H1 (cell line): ENCODE measurements around the gene XK. TPM values are rescaled to one million over a fixed set of nuclear protein-coding genes. Genes with fewer than 3 reads are reported as not detected.

ENCODE experiments used
- CTCF ChIA-PET: fragments of 300-600 bp; sonication (Branson Sonifier 250); formaldehyde crosslinking; loops from one replicate; lab custom pipeline; 2021; ENCODE audit not compliant: partially characterized antibody; lab: Charles Lee
- POLR2A ChIA-PET: fragments of 300-600 bp; sonication (Branson Sonifier 250); formaldehyde crosslinking; loops from one replicate; lab custom pipeline; 2021; ENCODE audit warnings: inconsistent platforms; ENCODE audit not compliant: partially characterized antibody; lab: Charles Lee
- DNase-seq, 2 experiments: peaks; one replicate each; pipeline versions ENCODE4 v3.0.0 to v3.0.0-alpha.2; 2010 to 2022; ENCODE audit warnings: low spot score in 2 of 2, low read depth in 1 of 2, mixed read lengths in 1 of 2
- FAIRE-seq: peaks from 2 replicates; lab custom pipeline; 2011; peaks lifted over from hg19 to GRCh38; lab: Jason Lieb, UNC
- H2AFZ ChIP-seq: 2 replicates; pipeline ENCODE4 v1.8.1; 2012; ENCODE audit warnings: low read length, inconsistent platforms
- H2AK5ac ChIP-seq: 2 replicates; pipeline ENCODE4 v1.6.1; 2013; ENCODE audit warnings: low read depth, low read length
- H2BK120ac ChIP-seq: replicated peaks from 2 replicates; pipeline ENCODE3; 2013; ENCODE audit warnings: low read depth, low read length, inconsistent platforms
- H2BK12ac ChIP-seq: 2 replicates; pipeline ENCODE4 v1.6.1; 2013; ENCODE audit warnings: low read depth, low read length
- H2BK15ac ChIP-seq: 2 replicates; pipeline ENCODE4 v1.6.1; 2013; ENCODE audit warnings: low read length
- H2BK20ac ChIP-seq: 2 replicates; pipeline ENCODE4 v1.6.1; 2013; ENCODE audit warnings: low read length
- H2BK5ac ChIP-seq: 2 replicates; pipeline ENCODE4 v1.6.1; 2013; ENCODE audit warnings: low read depth, low read length
- H3K14ac ChIP-seq: 2 replicates; pipeline ENCODE4 v1.6.1; 2013; ENCODE audit warnings: inconsistent platforms; ENCODE audit not compliant: insufficient read length
- H3K18ac ChIP-seq: 2 replicates; pipeline ENCODE4 v1.6.1; 2013; ENCODE audit warnings: low read length; ENCODE audit errors: extremely low read depth
- H3K23ac ChIP-seq: 2 replicates; pipeline ENCODE4 v1.6.1; 2013; ENCODE audit warnings: inconsistent platforms; ENCODE audit not compliant: insufficient read length
- H3K23me2 ChIP-seq: 2 replicates; pipeline ENCODE4 v1.6.1; 2013; ENCODE audit warnings: low read depth, low read length
- H3K27ac ChIP-seq: 2 replicates; pipeline ENCODE4 v1.6.1; 2011; ENCODE audit warnings: low read depth, low read length, inconsistent platforms
- H3K27me3 ChIP-seq, 4 experiments: replicated peaks in 1 of 4; 1 replicate in 1 of 4; 2 replicates in 3 of 4; pipeline versions ENCODE4 v1.6.1 to v1.8.1; 2011 to 2013; ENCODE audit warnings: low read length in 3 of 4, mild to moderate bottlenecking in 3 of 4, inconsistent platforms in 2 of 4, mixed read lengths in 2 of 4, moderate library complexity in 1 of 4; ENCODE audit not compliant: control insufficient read depth in 3 of 4, insufficient read depth in 3 of 4; ENCODE audit errors: extremely low read depth in 1 of 4
- H3K36me3 ChIP-seq, 4 experiments: 2 replicates each; pipeline versions ENCODE4 v1.6.1 to v1.8.1; 2011 to 2013; ENCODE audit warnings: mild to moderate bottlenecking in 4 of 4, low read length in 3 of 4, moderate library complexity in 2 of 4, control low read depth in 1 of 4, inconsistent platforms in 1 of 4; ENCODE audit not compliant: insufficient read depth in 4 of 4, control insufficient read depth in 2 of 4
- H3K4ac ChIP-seq: replicated peaks from 2 replicates; pipeline ENCODE3; 2013; ENCODE audit warnings: low read length, low read depth, mixed read lengths, inconsistent platforms; ENCODE audit not compliant: insufficient read length
- H3K4me1 ChIP-seq, 4 experiments: replicated peaks in 1 of 4; 1 replicate in 1 of 4; 2 replicates in 3 of 4; pipeline versions ENCODE4 v1.6.1 to v1.8.1; 2011 to 2013; ENCODE audit warnings: low read length in 3 of 4, inconsistent platforms in 2 of 4, mixed read lengths in 1 of 4; ENCODE audit not compliant: insufficient read depth in 4 of 4, control insufficient read depth in 3 of 4
- H3K4me2 ChIP-seq, 2 experiments: 2 replicates each; pipeline versions ENCODE4 v1.6.1 to v1.8.1; 2011 to 2013; ENCODE audit warnings: low read depth in 2 of 2, low read length in 2 of 2, control low read depth in 1 of 2, inconsistent platforms in 1 of 2, mild to moderate bottlenecking in 1 of 2; ENCODE audit not compliant: insufficient read depth in 1 of 2
- H3K4me3 ChIP-seq, 4 experiments: fragments of 200-600, 300-600 bp in 1 of 4; sonication (generic), shearing (Covaris generic), sonication (Bioruptor Twin) in 1 of 4; 2 replicates each; pipeline versions ENCODE4 v1.5.1 to v1.8.1; 2011 to 2016; ENCODE audit warnings: low read length in 4 of 4, low read depth in 3 of 4, control low read depth in 2 of 4, inconsistent platforms in 2 of 4, mild to moderate bottlenecking in 2 of 4, mixed read lengths in 1 of 4, moderate library complexity in 1 of 4; ENCODE audit not compliant: insufficient read depth in 2 of 4; ENCODE audit errors: extremely low read depth in 1 of 4
- H3K56ac ChIP-seq: replicated peaks from 2 replicates; pipeline ENCODE3; 2013; ENCODE audit warnings: low read depth, mild to moderate bottlenecking, mixed read lengths, low read length, inconsistent platforms; ENCODE audit not compliant: insufficient read length
- H3K79me1 ChIP-seq: 2 replicates; pipeline ENCODE4 v1.6.1; 2013; ENCODE audit warnings: low read depth, low read length, control low read depth
- H3K79me2 ChIP-seq, 2 experiments: 2 replicates each; pipeline versions ENCODE4 v1.6.1 to v1.8.1; 2012 to 2013; ENCODE audit warnings: low read length in 2 of 2, mild to moderate bottlenecking in 2 of 2, inconsistent platforms in 1 of 2; ENCODE audit not compliant: insufficient read depth in 2 of 2, control insufficient read depth in 1 of 2
- H3K9ac ChIP-seq, 4 experiments: replicated peaks in 1 of 4; 1 replicate in 1 of 4; 2 replicates in 3 of 4; pipeline versions ENCODE4 v1.6.1 to v1.8.1; 2011 to 2013; ENCODE audit warnings: low read depth in 3 of 4, low read length in 3 of 4, control low read depth in 2 of 4, mild to moderate bottlenecking in 2 of 4, moderate library complexity in 2 of 4, inconsistent platforms in 1 of 4; ENCODE audit errors: extremely low read depth in 1 of 4
- H3K9me3 ChIP-seq, 2 experiments: 2 replicates each; pipeline versions ENCODE4 v1.6.1 to v1.8.1; 2012 to 2013; ENCODE audit warnings: mild to moderate bottlenecking in 2 of 2, moderate library complexity in 2 of 2, control low read depth in 1 of 2, inconsistent platforms in 1 of 2, low read depth in 1 of 2, low read length in 1 of 2, mixed read lengths in 1 of 2; ENCODE audit not compliant: insufficient read depth in 2 of 2
- H4K20me1 ChIP-seq, 2 experiments: replicated peaks in 1 of 2; 2 replicates each; pipeline versions ENCODE3 to v1.8.1; 2011 to 2013; ENCODE audit warnings: inconsistent platforms in 2 of 2, low read length in 2 of 2, mild to moderate bottlenecking in 1 of 2; ENCODE audit not compliant: insufficient read depth in 2 of 2, control insufficient read depth in 1 of 2
- H4K5ac ChIP-seq: 2 replicates; pipeline ENCODE4 v1.6.1; 2013; ENCODE audit warnings: low read length, low read depth, mixed read lengths, inconsistent platforms; ENCODE audit not compliant: insufficient read length
- H4K8ac ChIP-seq: 2 replicates; pipeline ENCODE4 v1.8.0; 2013; ENCODE audit warnings: mild to moderate bottlenecking, moderate library complexity, low read length, inconsistent platforms; ENCODE audit not compliant: insufficient read depth; ENCODE audit errors: extremely low read depth
- H4K91ac ChIP-seq: replicated peaks from 2 replicates; pipeline ENCODE3; 2013; ENCODE audit warnings: low read length, mixed read lengths, inconsistent platforms; ENCODE audit not compliant: insufficient read length
- ATF2 ChIP-seq: IDR thresholded peaks from 2 replicates; pipeline ENCODE4 v1.6.1; 2012; ENCODE audit warnings: low read length, inconsistent platforms
- CBX8 ChIP-seq: fragments of 300-800, 300-1000 bp; sonication (generic); IDR thresholded peaks from 2 replicates; pipeline ENCODE4 v1.7.1; 2016; ENCODE audit warnings: low read depth, low read length, borderline replicate concordance
- CHD1 ChIP-seq: IDR thresholded peaks from 2 replicates; pipeline ENCODE4 v1.6.1; 2012; ENCODE audit warnings: low read depth, low read length, improper control_type of control experiment
- KDM1A ChIP-seq: fragments of 200-600, 300-600 bp; sonication (generic); IDR thresholded peaks from 2 replicates; pipeline ENCODE4 v1.7.1; 2016; ENCODE audit warnings: mild to moderate bottlenecking, low read length, borderline replicate concordance
- NRF1 ChIP-seq: IDR thresholded peaks from 2 replicates; pipeline ENCODE4 v1.6.1; 2011; ENCODE audit warnings: mild to moderate bottlenecking, low read depth, low read length, improper control_type of control experiment
- SP4 ChIP-seq: IDR thresholded peaks from 2 replicates; pipeline ENCODE4 v1.6.1; 2012; ENCODE audit warnings: low read length, inconsistent platforms
- WGBS, 2 experiments: shearing (Covaris generic) in 1 of 2; methylation state at CpG; one replicate each; pipeline versions ENCODE4 v1.1.6 to v1.1.7; 2013 to 2015; ENCODE audit warnings: low lambda C conversion rate in 2 of 2, mixed read lengths in 2 of 2, inconsistent platforms in 1 of 2, low coverage in 1 of 2, missing lambda C conversion rate in 1 of 2; ENCODE audit not compliant: insufficient replicate concordance in 2 of 2, insufficient coverage in 1 of 2, insufficient read length in 1 of 2; ENCODE audit errors: extremely low coverage in 1 of 2, missing lambda C conversion rate in 1 of 2; 5-methylcytosine and 5-hydroxymethylcytosine counted together
- polyA plus RNA-seq, 7 experiments: library from polyadenylated mRNA; depleted of rRNA in 3 of 7; stranded (reverse) in 5 of 7; unstranded in 2 of 7; fragments of >200 nt in 5 of 7; fragments of 200-250 nt in 2 of 7; gene quantifications; 1 replicate in 5 of 7; 2 replicates in 1 of 7; 4 replicates in 1 of 7; pipeline versions ENCODE4 v1.2.1 to v1.2.3, GENCODE V29; 2011 to 2013; ENCODE audit warnings: missing spikeins in 2 of 7, mixed read lengths in 2 of 7
- total RNA-seq: library from RNA; stranded (reverse); fragmentation: NEBNext Ultra II Directional; extraction: Animal tissue kit (Norgen Biotek cat#: 25700); gene quantifications from 2 replicates; pipeline ENCODE4 v1.2.1, GENCODE V29; 2021

XK gene
- total and polyA plus RNA-seq, 2 of the 8 experiments (the other 6 are each of a cell fraction or from before 2014, with no cell fraction given) = 0.76 to 0.84 TPM

GRCh38 chrX:37686996-37687395, 1.4 kb downstream of the XK start:
- Histone ChIP-seq H3K4me1 (peaks cover 0 to 6% (median 3%) of the 10 kb centered on the region in 4 experiments; a peak in 5 of 7 replicates), H3K23me2 (peaks cover 2% of the 10 kb centered on the region; the same call in 1 of the 2 replicates), H2AK5ac (no peak overlapping the region), H3K18ac (no peak overlapping the region), H3K79me2 (no peaks in the 10 kb centered on the region), H4K91ac (no peak overlapping the region), H3K23ac (no peak overlapping the region), H3K27ac (no peak overlapping the region), H2BK5ac (no peak overlapping the region), H4K20me1 (no peaks in the 10 kb centered on the region), H2BK15ac (no peak overlapping the region), H3K4ac (no peak overlapping the region), H3K14ac (no peak overlapping the region), H3K27me3 (peaks cover 0 to 10% (median 8%) of the 10 kb centered on the region in 4 experiments; a peak in 6 of 7 replicates), H3K56ac (no peak overlapping the region), H3K36me3 (no peaks in the 10 kb centered on the region), H3K9me3 (no peaks in the 10 kb centered on the region), H4K8ac (no peak overlapping the region), H3K9ac (no peak overlapping the region), H3K4me2 (no peak overlapping the region; a peak in 1 of 4 replicates), H4K5ac (no peak overlapping the region), H3K79me1 (no peaks in the 10 kb centered on the region), H2AFZ (no peak overlapping the region), H3K4me3 (no peak overlapping the region), H2BK120ac (no peak overlapping the region), H2BK20ac (no peak overlapping the region), H2BK12ac (no peak overlapping the region)
- POLR2A ChIA-PET = no interaction called here
- WGBS, 2 experiments = 90% methylated on average over 2 of the region's 3 CpGs; no CpG with 5 or more reads in 1 of the 2 experiments
- CTCF ChIA-PET = no interaction called here
- no peak for FAIRE-seq
- DNase-seq = no peak
- TF ChIP-seq CHD1 (no peak), NRF1 (no peak), KDM1A (no peak), CBX8 (no peak), ATF2 (no peak), SP4 (no peak)
